ENCODE measurements around the gene EPC1. TPM values are rescaled to one million over a fixed set of nuclear protein-coding genes. Genes with fewer than 3 reads are reported as not detected.

Gene EPC1
- total and polyA plus RNA-seq, 10 of the 15 experiments (the other 5 are each of a cell fraction or from before 2014, with no cell fraction given), result 6.8 to 59.2 (median 19.4) TPM

- TF ChIP-seq REST (IDR thresholded peaks at IDR 0.05; ENCODE audit: low read depth, low read length) (no peak), FOXM1 (IDR thresholded peaks at IDR 0.05; ENCODE audit: low read depth, low read length) (0 out of 2 replicates have a peak, but pooled peaks have one; percentile 19), BACH1 (IDR thresholded peaks at IDR 0.05; ENCODE audit: borderline replicate concordance) (no peak)
Observed at GRCh38 chr10:32326119-32326518, 20.8 kb downstream of the EPC1 start (continued).

GRCh38 chr10:32323051-32323450 lies 23.9 kb downstream of the EPC1 start:
- WGBS (ENCODE audit: insufficient coverage, insufficient replicate concordance, low lambda C conversion rate, missing lambda C conversion rate), result 13% methylated on average over 2 of the region's 2 CpGs
- ChIA-PET POLR2A (interaction anchor here (0.6 to 1.6 kb wide), 2 partner anchors 12 to 14 kb away, joined by 3 to 5 read pairs; no protein-coding TSS in a partner anchor), RAD21 (ENCODE audit: unreplicated experiment) (interaction anchor here (1.0 to 1.2 kb wide), 2 partner anchors 9 to 14 kb away, joined by 3 to 4 read pairs; no protein-coding TSS in a partner anchor), CTCF (interaction anchor here (1.0 to 2.2 kb wide), 2 partner anchors 9 to 22 kb away, joined by 3 to 11 read pairs; no protein-coding TSS in a partner anchor), SMC1A (ENCODE audit: uncharacterized antibody, unreplicated experiment) (interaction anchor here (1.3 to 13.4 kb wide), 3 partner anchors 15 to 66 kb away, joined by 4 to 205 read pairs (median 5); no protein-coding TSS in a partner anchor)
- intact Hi-C loops (cut with micrococcal nuclease; ENCODE audit: unreplicated experiment) (no loop called here), in situ Hi-C loops (cut with MboI) (no loop called here)
- no peak for ATAC-seq
- Histone ChIP-seq H3K9ac (ENCODE audit: control insufficient read depth, insufficient read depth, low read length) (no peak overlapping the region), H3K4me2 (ENCODE audit: control insufficient read depth, insufficient read depth) (peak overlapping the region; percentile 38), H3K4me3 (no peak overlapping the region), H3K9me3 (replicated peaks; ENCODE audit: control insufficient read depth, insufficient read depth, low read length) (peaks cover 8% of the 10 kb centered on the region), H2AFZ (ENCODE audit: control insufficient read depth, low read depth, low read length) (no peak overlapping the region), H3K36me3 (ENCODE audit: control insufficient read depth in 2 of 2, insufficient read depth in 2 of 2, low read length in 1 of 2) (peaks cover 0 to 8% of the 10 kb centered on the region in 2 experiments; a peak in 3 of 4 replicates), H4K20me1 (ENCODE audit: control insufficient read depth, insufficient read depth) (no peaks in the 10 kb centered on the region), H3K79me2 (ENCODE audit: control insufficient read depth, insufficient read depth, low read length) (peaks cover 98% of the 10 kb centered on the region), H3K27me3 (replicated peaks in 1 of 2; ENCODE audit: control insufficient read depth in 2 of 2, insufficient read depth in 2 of 2, low read length in 1 of 2) (no peaks in the 10 kb centered on the region), H3K27ac (ENCODE audit: control insufficient read depth, insufficient read depth) (peak overlapping the region; percentile 24; the same call in 1 of the 2 replicates), H3K4me1 (ENCODE audit: control insufficient read depth, insufficient read depth, low read length) (peaks cover 45% of the 10 kb centered on the region)
- FAIRE-seq, result no peak
- no TSS peak for BruUV-seq (replicated peaks)
- no peak for DNase-seq (ENCODE audit: low read depth, low spot score)
- no peak for TF ChIP-seq WRNIP1 (IDR thresholded peaks at IDR 0.05; ENCODE audit: borderline replicate concordance, low read depth, low read length)
- peak; percentile 62; the same call in 1 of the 2 replicates for TF ChIP-seq RUNX3 (IDR thresholded peaks at IDR 0.05; ENCODE audit: low read length)

Measured in GM12878 (cell line).